Measurements from ENCODE around the gene CHIT1. TPM values are rescaled to one million over a fixed set of nuclear protein-coding genes. Genes with fewer than 3 reads are reported as not detected.
"Not testable (repeated sequence)": the region's sequence is repeated elsewhere in the genome, so short reads cannot be mapped to it uniquely, and the experiment has no call there.

The CHIT1 gene
- total RNA-seq, 1 donor from 2014 or later: not detected

DNA sequence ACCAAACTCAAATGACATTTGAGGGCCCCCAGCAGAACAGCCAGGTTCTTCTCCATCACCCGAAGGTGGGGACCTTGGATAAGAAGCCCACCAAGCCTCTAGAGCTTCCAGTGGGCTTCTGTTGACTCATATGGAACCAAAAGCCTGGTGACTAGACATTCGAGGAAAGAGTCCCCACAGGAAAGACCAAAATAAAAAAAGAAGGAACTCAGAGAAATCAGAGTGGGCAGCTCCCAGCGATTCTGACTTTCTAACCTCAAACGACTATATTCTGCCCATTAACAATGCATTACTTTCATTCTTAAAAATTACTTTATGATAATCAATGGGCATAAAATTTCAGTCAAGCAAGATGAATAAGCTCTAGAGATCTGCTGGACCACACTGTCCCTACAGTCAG lies 9.6 kb upstream of the CHIT1 start:
- Mint-ChIP-seq H3K9me3 (peaks cover 5% of the 10 kb centered on the region), H3K27me3 (peaks cover 31% of the 10 kb centered on the region), H3K36me3 (no peaks in the 10 kb centered on the region), H3K4me3 (no peak overlapping the region), H3K4me1 (ENCODE audit: unreplicated experiment) (no peaks in the 10 kb centered on the region), H3K27ac (no peak overlapping the region)
- TF ChIP-seq, protein P1, sequence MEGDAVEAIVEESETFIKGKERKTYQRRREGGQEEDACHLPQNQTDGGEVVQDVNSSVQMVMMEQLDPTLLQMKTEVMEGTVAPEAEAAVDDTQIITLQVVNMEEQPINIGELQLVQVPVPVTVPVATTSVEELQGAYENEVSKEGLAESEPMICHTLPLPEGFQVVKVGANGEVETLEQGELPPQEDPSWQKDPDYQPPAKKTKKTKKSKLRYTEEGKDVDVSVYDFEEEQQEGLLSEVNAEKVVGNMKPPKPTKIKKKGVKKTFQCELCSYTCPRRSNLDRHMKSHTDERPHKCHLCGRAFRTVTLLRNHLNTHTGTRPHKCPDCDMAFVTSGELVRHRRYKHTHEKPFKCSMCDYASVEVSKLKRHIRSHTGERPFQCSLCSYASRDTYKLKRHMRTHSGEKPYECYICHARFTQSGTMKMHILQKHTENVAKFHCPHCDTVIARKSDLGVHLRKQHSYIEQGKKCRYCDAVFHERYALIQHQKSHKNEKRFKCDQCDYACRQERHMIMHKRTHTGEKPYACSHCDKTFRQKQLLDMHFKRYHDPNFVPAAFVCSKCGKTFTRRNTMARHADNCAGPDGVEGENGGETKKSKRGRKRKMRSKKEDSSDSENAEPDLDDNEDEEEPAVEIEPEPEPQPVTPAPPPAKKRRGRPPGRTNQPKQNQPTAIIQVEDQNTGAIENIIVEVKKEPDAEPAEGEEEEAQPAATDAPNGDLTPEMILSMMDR (conservative IDR thresholded peaks at IDR 0.05): no peak
- DNase-seq (ENCODE audit: extremely low spot score, unreplicated experiment): no peak

DNA sequence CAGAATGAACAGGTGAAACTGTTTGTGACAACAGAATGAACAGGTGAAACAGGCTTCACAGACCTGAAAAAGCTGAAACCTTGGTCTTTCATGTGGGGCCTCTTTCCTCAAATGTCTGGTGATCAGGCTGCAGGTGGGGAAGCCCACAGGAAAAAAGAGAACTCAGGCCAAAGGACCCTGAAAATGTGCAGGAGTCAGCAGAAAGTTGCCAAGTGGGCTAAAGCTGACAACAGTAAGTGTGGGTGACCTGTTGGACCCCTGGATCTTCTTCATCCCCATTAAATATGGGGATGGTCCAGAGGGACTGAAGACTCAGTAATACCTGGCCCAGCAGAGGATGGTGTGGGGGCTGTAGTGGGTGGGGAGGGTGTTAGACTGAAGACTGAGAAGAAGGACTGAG lies 9.1 kb upstream of the CHIT1 start:
- Mint-ChIP-seq H3K4me1 (ENCODE audit: unreplicated experiment) (no peaks in the 10 kb centered on the region), H3K27me3 (peaks cover 33% of the 10 kb centered on the region), H3K27ac (no peak overlapping the region), H3K4me3 (no peak overlapping the region), H3K9me3 (peaks cover 11% of the 10 kb centered on the region), H3K36me3 (no peaks in the 10 kb centered on the region)
- DNase-seq (ENCODE audit: extremely low spot score, unreplicated experiment): no peak
- TF ChIP-seq, protein P1 (conservative IDR thresholded peaks at IDR 0.05): no peak

DNA sequence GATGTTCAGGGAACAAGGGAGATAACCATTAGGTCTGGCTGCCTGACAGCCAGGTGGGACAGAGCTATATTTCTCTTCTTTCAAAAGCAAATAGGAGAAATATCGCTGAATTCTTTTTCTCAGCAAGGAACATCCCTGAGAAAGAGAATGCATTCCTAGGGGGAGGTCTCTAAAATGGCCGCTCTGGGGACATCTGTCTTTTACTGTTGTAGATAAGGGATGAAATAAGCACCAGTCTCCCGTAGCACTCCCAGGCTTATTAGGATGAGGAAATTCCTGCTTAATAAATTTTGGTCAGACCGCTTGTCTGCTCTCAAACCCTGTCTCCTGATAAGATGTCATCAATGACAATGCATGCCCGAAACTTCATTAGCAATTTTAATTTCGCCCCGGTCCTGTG lies 5.4 kb upstream of the CHIT1 start:
- not testable (repeated sequence) for DNase-seq (ENCODE audit: extremely low spot score, unreplicated experiment); H3K4me1 Mint-ChIP-seq (ENCODE audit: unreplicated experiment); H3K36me3 Mint-ChIP-seq; H3K27ac Mint-ChIP-seq; H3K4me3 Mint-ChIP-seq
- H3K9me3 Mint-ChIP-seq: peaks cover 11% of the 10 kb centered on the region
- H3K27me3 Mint-ChIP-seq: peaks cover 48% of the 10 kb centered on the region

DNA sequence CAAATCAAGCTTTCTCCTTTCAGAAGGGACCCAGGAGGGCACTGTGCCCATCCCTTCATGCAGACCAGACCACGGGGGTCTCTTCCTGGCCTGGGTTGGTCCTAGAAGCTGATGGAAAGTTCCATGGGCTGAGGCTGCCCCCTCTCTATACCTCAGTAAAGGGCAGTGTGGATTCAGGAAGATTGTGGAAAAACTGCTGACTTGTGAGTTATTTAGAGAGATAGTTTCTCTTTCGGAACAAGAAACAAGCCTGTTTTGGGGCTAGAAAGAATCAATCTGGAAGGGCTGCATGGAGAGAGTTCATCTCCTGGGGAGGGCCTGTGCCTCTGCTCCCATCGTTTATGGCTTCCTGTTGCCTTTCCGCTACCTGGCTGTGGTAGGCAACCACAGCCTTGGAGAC lies 803 bp downstream of the CHIT1 start:
- Mint-ChIP-seq H3K4me1 (ENCODE audit: unreplicated experiment) (no peaks in the 10 kb centered on the region), H3K4me3 (no peak overlapping the region), H3K27ac (no peak overlapping the region), H3K9me3 (peaks cover 2% of the 10 kb centered on the region), H3K36me3 (no peaks in the 10 kb centered on the region), H3K27me3 (peaks cover 56% of the 10 kb centered on the region)
- TF ChIP-seq, protein P1 (conservative IDR thresholded peaks at IDR 0.05): no peak
- DNase-seq (ENCODE audit: extremely low spot score, unreplicated experiment): no peak

- Mint-ChIP-seq H3K9me3 (no peaks in the 10 kb centered on the region), H3K27ac (no peak overlapping the region), H3K4me1 (ENCODE audit: unreplicated experiment) (no peaks in the 10 kb centered on the region), H3K4me3 (no peak overlapping the region), H3K27me3 (peaks cover 48% of the 10 kb centered on the region), H3K36me3 (no peaks in the 10 kb centered on the region)
- DNase-seq (ENCODE audit: extremely low spot score, unreplicated experiment): no peak
- TF ChIP-seq, protein P1 (conservative IDR thresholded peaks at IDR 0.05): no peak
Measured at GRCh38 chr1:203227371-203228083, 1.9 kb downstream of the CHIT1 start.

GRCh38 chr1:203225071-203225470 lies 4.4 kb downstream of the CHIT1 start:
- TF ChIP-seq, protein P1 (conservative IDR thresholded peaks at IDR 0.05): no peak
- DNase-seq (ENCODE audit: extremely low spot score, unreplicated experiment): no peak

More at GRCh38 chr1:203225071-203225470, 4.4 kb downstream of the CHIT1 start:
- Mint-ChIP-seq H3K27ac (no peak overlapping the region), H3K36me3 (no peaks in the 10 kb centered on the region), H3K27me3 (peaks cover 42% of the 10 kb centered on the region), H3K4me1 (ENCODE audit: unreplicated experiment) (no peaks in the 10 kb centered on the region), H3K9me3 (no peaks in the 10 kb centered on the region), H3K4me3 (no peak overlapping the region)
